Measurements from ENCODE around the gene HOXC13.

DNA sequence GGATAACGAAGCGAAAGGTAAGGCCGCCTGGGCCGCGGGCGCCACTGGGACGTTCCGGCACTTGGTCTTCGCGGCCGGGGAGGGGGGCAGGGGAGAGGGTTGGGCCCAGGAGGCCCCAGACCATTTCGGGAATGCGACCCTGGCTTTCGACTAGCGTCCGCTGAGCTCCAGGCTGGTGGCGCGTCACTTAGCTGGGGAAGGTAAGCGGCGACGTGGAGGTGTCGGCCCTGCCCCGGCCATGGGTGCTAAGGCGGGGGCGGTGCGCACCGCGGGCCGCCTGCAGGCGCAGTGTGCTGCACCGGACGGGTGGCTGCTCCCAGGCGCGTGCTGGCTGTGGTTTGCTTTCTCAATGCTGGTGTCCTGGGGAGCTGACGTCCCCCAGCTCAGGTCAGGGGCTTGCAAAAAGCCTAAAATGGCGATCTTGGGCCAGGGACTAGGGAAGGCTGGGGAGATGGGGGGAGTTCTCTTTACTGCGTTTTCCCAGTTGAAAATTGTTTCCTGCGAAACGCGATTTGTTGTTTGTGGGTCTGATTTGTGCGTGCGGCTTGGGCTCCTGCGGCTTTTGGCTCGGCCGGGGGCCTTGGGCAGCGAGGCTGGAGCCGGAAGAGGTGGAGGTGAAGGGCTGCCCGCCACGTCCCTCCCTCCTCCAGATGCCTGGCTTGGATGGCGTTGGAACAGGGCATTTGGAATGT is 47.5 kb downstream of the HOXC13 start:
- TF ChIP-seq, protein P1, sequence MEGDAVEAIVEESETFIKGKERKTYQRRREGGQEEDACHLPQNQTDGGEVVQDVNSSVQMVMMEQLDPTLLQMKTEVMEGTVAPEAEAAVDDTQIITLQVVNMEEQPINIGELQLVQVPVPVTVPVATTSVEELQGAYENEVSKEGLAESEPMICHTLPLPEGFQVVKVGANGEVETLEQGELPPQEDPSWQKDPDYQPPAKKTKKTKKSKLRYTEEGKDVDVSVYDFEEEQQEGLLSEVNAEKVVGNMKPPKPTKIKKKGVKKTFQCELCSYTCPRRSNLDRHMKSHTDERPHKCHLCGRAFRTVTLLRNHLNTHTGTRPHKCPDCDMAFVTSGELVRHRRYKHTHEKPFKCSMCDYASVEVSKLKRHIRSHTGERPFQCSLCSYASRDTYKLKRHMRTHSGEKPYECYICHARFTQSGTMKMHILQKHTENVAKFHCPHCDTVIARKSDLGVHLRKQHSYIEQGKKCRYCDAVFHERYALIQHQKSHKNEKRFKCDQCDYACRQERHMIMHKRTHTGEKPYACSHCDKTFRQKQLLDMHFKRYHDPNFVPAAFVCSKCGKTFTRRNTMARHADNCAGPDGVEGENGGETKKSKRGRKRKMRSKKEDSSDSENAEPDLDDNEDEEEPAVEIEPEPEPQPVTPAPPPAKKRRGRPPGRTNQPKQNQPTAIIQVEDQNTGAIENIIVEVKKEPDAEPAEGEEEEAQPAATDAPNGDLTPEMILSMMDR (IDR thresholded peaks at IDR 0.05): no peak
- no peak for TF ChIP-seq CREB1 (CRISPR knock-in tag; IDR thresholded peaks at IDR 0.05)
